ACHN (cell line): ENCODE measurements around the gene ADRA2B.
A peak's percentile ranks its signal among the peaks of the same experiment; 100 is the strongest.

Source experiments
- DNase-seq: peaks from one replicate; pipeline ENCODE4 v3.0.0-alpha.2; 2015
- in situ Hi-C: cut with HindIII; loops from 2 replicates; pipeline ENCODE4 v1.10.0; 2017; ENCODE audit warnings: low sequenced_read_pairs, low pct_ligation_motif_present, low pct_unique_long_range_greater_than_20kb

Gene ADRA2B

GRCh38 chr2:96123290-96123689 is 6.9 kb upstream of the ADRA2B start:
- DNase-seq = no peak
- in situ Hi-C loops = no loop called here

GRCh38 chr2:96122391-96122790 is 6.0 kb upstream of the ADRA2B start:
- no peak for DNase-seq
- in situ Hi-C loops = no loop called here

GRCh38 chr2:96121414-96121813 is 5.0 kb upstream of the ADRA2B start:
- no peak for DNase-seq
- in situ Hi-C loops = no loop called here

- in situ Hi-C loops = no loop called here
- DNase-seq = no peak
Measured at GRCh38 chr2:96120991-96121390, 4.6 kb upstream of the ADRA2B start.

- no peak for DNase-seq
- in situ Hi-C loops = no loop called here
Measured at GRCh38 chr2:96120091-96120720, 3.8 kb upstream of the ADRA2B start.

- in situ Hi-C loops = no loop called here
- no peak for DNase-seq
Measured at GRCh38 chr2:96119389-96119751, 3.0 kb upstream of the ADRA2B start.

GRCh38 chr2:96118698-96119388 is 2.5 kb upstream of the ADRA2B start:
- no peak for DNase-seq
- in situ Hi-C loops = no loop called here

- peak; percentile 8 for DNase-seq
- in situ Hi-C loops = no loop called here
Measured at GRCh38 chr2:96117701-96118588, 1.6 kb upstream of the ADRA2B start.

- in situ Hi-C loops = no loop called here
- peak; percentile 55 for DNase-seq
Measured at GRCh38 chr2:96116879-96117533, 635 bp upstream of the ADRA2B start.

GRCh38 chr2:96115631-96116423 is 544 bp downstream of the ADRA2B start:
- DNase-seq = no peak
- in situ Hi-C loops = no loop called here

- in situ Hi-C loops = no loop called here
- no peak for DNase-seq
Measured at GRCh38 chr2:96114903-96115581, 1.3 kb downstream of the ADRA2B start.

- in situ Hi-C loops = no loop called here
- DNase-seq = no peak
Measured at GRCh38 chr2:96114546-96114902, 1.8 kb downstream of the ADRA2B start.

GRCh38 chr2:96113951-96114350 is 2.4 kb downstream of the ADRA2B start:
- no peak for DNase-seq
- in situ Hi-C loops = no loop called here

GRCh38 chr2:96113367-96113677 is 3.0 kb downstream of the ADRA2B start:
- in situ Hi-C loops = no loop called here
- no peak for DNase-seq

GRCh38 chr2:96112501-96113366 is 3.6 kb downstream of the ADRA2B start:
- DNase-seq = no peak
- in situ Hi-C loops = no loop called here

- DNase-seq = no peak
- in situ Hi-C loops = no loop called here
Measured at GRCh38 chr2:96111823-96112500, 4.4 kb downstream of the ADRA2B start.

GRCh38 chr2:96111257-96111640 is 5.1 kb downstream of the ADRA2B start:
- DNase-seq = no peak
- in situ Hi-C loops = no loop called here
